HEK293T (cell line): ENCODE measurements around the gene SHROOM4.

Source experiments
- CTCF ChIA-PET: fragments of 350-600 bp; formaldehyde crosslinking; extraction: SDS; loops from one replicate; lab custom pipeline; 2021; ENCODE audit warnings: antibody characterized with exemption, inconsistent platforms; lab: Yijun Ruan, JAX
- POLR2A ChIA-PET: fragments of 350-600 bp; formaldehyde crosslinking; extraction: SDS; loops from one replicate; lab custom pipeline; 2020; ENCODE audit warnings: antibody characterized with exemption, inconsistent platforms; lab: Yijun Ruan, JAX
- DNase-seq: peaks from one replicate; pipeline ENCODE4 v3.0.0; 2012; ENCODE audit warnings: mixed read lengths; ENCODE audit errors: extremely low spot score
- ARNT ChIP-seq: fragments of 450-650 bp; IDR thresholded peaks from 2 replicates; pipeline ENCODE4 v1.6.1; 2017; ENCODE audit warnings: mild to moderate bottlenecking
- BHLHE40 ChIP-seq: fragments of 450-650 bp; IDR thresholded peaks from 2 replicates; pipeline ENCODE4 v1.6.1; 2016; ENCODE audit warnings: mild to moderate bottlenecking, moderate library complexity, borderline replicate concordance
- CTBP1 ChIP-seq: fragments of 450-650 bp; IDR thresholded peaks from 2 replicates; pipeline ENCODE4 v1.6.1; 2016; ENCODE audit warnings: borderline replicate concordance
- ELF4 ChIP-seq: fragments of 450-650 bp; IDR thresholded peaks from 2 replicates; pipeline ENCODE4 v1.6.1; 2017; ENCODE audit warnings: antibody characterized with exemption
- FOXA1 ChIP-seq: fragments of 450-650 bp; IDR thresholded peaks from 2 replicates; pipeline ENCODE4 v1.6.1; 2016; ENCODE audit warnings: mild to moderate bottlenecking
- FOXK2 ChIP-seq: fragments of 450-650 bp; IDR thresholded peaks from 2 replicates; pipeline ENCODE4 v1.6.1; 2016; ENCODE audit warnings: mild to moderate bottlenecking
- FOXM1 ChIP-seq: fragments of 450-650 bp; IDR thresholded peaks from 2 replicates; pipeline ENCODE4 v1.6.1; 2017; ENCODE audit warnings: mild to moderate bottlenecking, borderline replicate concordance
- HDGF ChIP-seq: fragments of 450-650 bp; IDR thresholded peaks from 2 replicates; pipeline ENCODE4 v1.6.1; 2017; ENCODE audit warnings: antibody characterized with exemption, borderline replicate concordance
- L3MBTL2 ChIP-seq: fragments of 450-650 bp; conservative IDR thresholded peaks from 2 replicates; pipeline ENCODE4 v1.6.1; 2016; ENCODE audit warnings: mild to moderate bottlenecking
- LEF1 ChIP-seq: fragments of 450-650 bp; IDR thresholded peaks from 2 replicates; pipeline ENCODE4 v1.6.1; 2017; ENCODE audit warnings: mild to moderate bottlenecking, borderline replicate concordance
- NFRKB ChIP-seq: fragments of 450-650 bp; IDR thresholded peaks from 2 replicates; pipeline ENCODE4 v1.6.1; 2016; ENCODE audit warnings: mild to moderate bottlenecking, moderate library complexity
- PKNOX1 ChIP-seq: fragments of 450-650 bp; IDR thresholded peaks from 2 replicates; pipeline ENCODE4 v1.6.1; 2016
- SP1 ChIP-seq: fragments of 450-650 bp; IDR thresholded peaks from 2 replicates; pipeline ENCODE4 v1.6.1; 2017
- SUZ12 ChIP-seq: fragments of 450-650 bp; IDR thresholded peaks from 2 replicates; pipeline ENCODE4 v1.6.1; 2016; ENCODE audit warnings: mild to moderate bottlenecking
- TARDBP ChIP-seq: fragments of 450-650 bp; IDR thresholded peaks from 2 replicates; pipeline ENCODE4 v1.6.1; 2016
- ZNF384 ChIP-seq: fragments of 450-650 bp; IDR thresholded peaks from 2 replicates; pipeline ENCODE4 v1.6.1; 2016

Gene SHROOM4

GRCh38 chrX:50635162-50635561 is 178.8 kb downstream of the SHROOM4 start:
- ChIA-PET CTCF (no interaction called here), POLR2A (no interaction called here)
- DNase-seq, result no peak
- TF ChIP-seq FOXA1 (no peak), TARDBP (no peak), PKNOX1 (no peak), BHLHE40 (no peak), HDGF (no peak), LEF1 (no peak), FOXM1 (no peak), ZNF384 (no peak), SUZ12 (no peak), CTBP1 (no peak), FOXK2 (no peak)

- no peak for DNase-seq
- TF ChIP-seq LEF1 (no peak), BHLHE40 (no peak)
- ChIA-PET POLR2A (no interaction called here), CTCF (no interaction called here)
Observed at GRCh38 chrX:50629774-50630173, 184.2 kb downstream of the SHROOM4 start.

- DNase-seq, result no peak
- POLR2A ChIA-PET, result no interaction called here
- TF ChIP-seq HDGF (no peak), L3MBTL2 (no peak), SP1 (no peak), ZNF384 (no peak), ARNT (no peak), BHLHE40 (no peak), LEF1 (no peak), PKNOX1 (no peak)
- CTCF ChIA-PET, result no interaction called here
Observed at GRCh38 chrX:50627696-50628095, 186.3 kb downstream of the SHROOM4 start.

DNA sequence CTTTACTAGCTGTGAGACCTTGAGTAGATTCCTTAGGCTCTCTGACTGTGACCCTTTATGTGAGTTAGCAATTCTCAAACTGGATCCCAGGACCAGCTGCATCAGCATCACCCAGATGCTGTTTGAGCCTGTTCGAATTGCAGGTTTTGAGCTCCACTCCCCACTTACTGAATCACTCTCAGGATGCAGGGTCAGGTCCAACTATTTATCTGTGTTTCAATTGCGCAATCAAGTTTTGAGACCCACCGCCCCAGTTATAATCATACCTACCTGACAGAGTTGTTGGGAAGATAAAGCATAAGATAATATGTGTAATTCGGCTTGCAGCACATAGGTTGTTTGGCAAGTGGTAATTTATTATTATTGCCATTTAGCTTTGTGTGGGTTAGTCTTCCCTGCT is 187.6 kb downstream of the SHROOM4 start:
- no peak for DNase-seq
- ChIA-PET CTCF (no interaction called here), POLR2A (no interaction called here)
- TF ChIP-seq BHLHE40 (no peak), NFRKB (no peak)

- no peak for DNase-seq
- TF ChIP-seq FOXM1 (no peak), PKNOX1 (no peak)
- ChIA-PET POLR2A (no interaction called here), CTCF (no interaction called here)
Observed at GRCh38 chrX:50622751-50623150, 191.2 kb downstream of the SHROOM4 start.

- CTCF ChIA-PET, result no interaction called here
- TF ChIP-seq ELF4 (no peak), LEF1 (no peak), L3MBTL2 (no peak), FOXK2 (no peak), TARDBP (no peak), PKNOX1 (no peak)
- DNase-seq, result no peak
- POLR2A ChIA-PET, result no interaction called here
Observed at GRCh38 chrX:50618788-50619558, 195.0 kb downstream of the SHROOM4 start.

DNA sequence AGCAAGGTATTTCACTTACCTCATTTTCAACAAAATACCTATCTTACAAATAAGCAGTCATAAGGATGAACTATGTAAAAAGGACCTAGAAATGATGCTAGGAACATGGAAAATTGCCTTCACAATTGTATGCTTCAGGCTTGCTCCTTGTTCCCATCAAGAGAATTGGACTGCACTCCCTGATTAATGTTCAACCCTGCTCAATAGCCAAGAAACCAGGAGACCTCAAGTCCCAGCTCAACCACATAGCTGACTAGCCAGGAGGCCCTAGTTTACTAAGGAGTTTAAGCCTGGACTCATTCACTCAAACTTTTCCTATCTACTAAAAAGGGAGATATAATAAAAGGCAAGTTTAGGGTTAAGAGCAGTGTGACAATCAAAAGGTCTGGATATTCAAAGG is 196.8 kb downstream of the SHROOM4 start:
- DNase-seq, result no peak
- TF ChIP-seq ARNT, result no peak
- no peak for TF ChIP-seq PKNOX1
- no peak for TF ChIP-seq CTBP1
- no peak for TF ChIP-seq HDGF
- TF ChIP-seq ZNF384, result no peak
- no peak for TF ChIP-seq SUZ12
- no peak for TF ChIP-seq ELF4
- no peak for TF ChIP-seq L3MBTL2
- TF ChIP-seq NFRKB, result no peak
- TF ChIP-seq SP1, result no peak
- TF ChIP-seq TARDBP, result no peak
- no peak for TF ChIP-seq LEF1
- no peak for TF ChIP-seq FOXM1
- no peak for TF ChIP-seq BHLHE40
- no peak for TF ChIP-seq FOXK2
- TF ChIP-seq FOXA1, result no peak
- ChIA-PET POLR2A (no interaction called here), CTCF (no interaction called here)
